Liver (tissue), 9 donors: ENCODE results near the gene ALKAL2. TPM values are rescaled to one million over a fixed set of nuclear protein-coding genes. Genes with fewer than 3 reads are reported as not detected.

Experiments
- DNase-seq: peaks from one replicate; pipeline ENCODE4 v3.0.0-alpha.2; 2017; ENCODE audit warnings: low spot score
- H3K27ac ChIP-seq, 2 donors: one replicate each; pipeline ENCODE4 v1.7.0; 2013; ENCODE audit warnings: inconsistent platforms in 2 of 2, low read length in 2 of 2, control low read depth in 1 of 2, low read depth in 1 of 2, mild to moderate bottlenecking in 1 of 2
- H3K27me3 ChIP-seq, 4 donors: one replicate each; pipeline versions ENCODE4 v1.6.1 to v1.7.0; 2013; ENCODE audit warnings: low read length in 3 of 4, inconsistent platforms in 1 of 4, mild to moderate bottlenecking in 1 of 4, moderate library complexity in 1 of 4; ENCODE audit not compliant: control insufficient read depth in 4 of 4, insufficient read depth in 4 of 4
- H3K36me3 ChIP-seq, 4 donors: one replicate each; pipeline versions ENCODE4 v1.6.1 to v1.7.0; 2013; ENCODE audit warnings: low read length in 3 of 4, mild to moderate bottlenecking in 3 of 4, low read depth in 1 of 4, moderate library complexity in 1 of 4; ENCODE audit not compliant: control insufficient read depth in 4 of 4, insufficient read depth in 3 of 4
- H3K4me1 ChIP-seq, 4 donors: one replicate each; pipeline versions ENCODE4 v1.6.1 to v1.7.0; 2013; ENCODE audit warnings: low read length in 3 of 4, mild to moderate bottlenecking in 3 of 4, moderate library complexity in 1 of 4; ENCODE audit not compliant: control insufficient read depth in 4 of 4, insufficient read depth in 4 of 4
- H3K4me3 ChIP-seq, 3 donors: one replicate each; pipeline versions ENCODE4 v1.6.1 to v1.7.0; 2013; ENCODE audit warnings: low read length in 3 of 3, control low read depth in 1 of 3, low read depth in 1 of 3, mild to moderate bottlenecking in 1 of 3
- H3K9ac ChIP-seq, 2 donors: one replicate each; pipeline ENCODE4 v1.7.0; 2013; ENCODE audit warnings: low read length in 2 of 2, mild to moderate bottlenecking in 2 of 2, moderate library complexity in 2 of 2, control low read depth in 1 of 2, low read depth in 1 of 2
- H3K9me3 ChIP-seq, 4 donors: one replicate each; pipeline versions ENCODE4 v1.6.1 to v1.7.0; 2013; ENCODE audit warnings: low read length in 3 of 4; ENCODE audit not compliant: control insufficient read depth in 4 of 4
- EGR1 ChIP-seq, 2 donors: IDR thresholded peaks; 2 replicates each; pipeline ENCODE4 v1.6.1; 2016 to 2018; ENCODE audit warnings: antibody characterized with exemption in 2 of 2, low read depth in 2 of 2
- FOXA2 ChIP-seq: IDR thresholded peaks from 2 replicates; pipeline ENCODE4 v1.6.1; 2016; ENCODE audit warnings: antibody characterized with exemption
- HNF4A ChIP-seq, 2 donors: conservative IDR thresholded peaks; 2 replicates each; pipeline ENCODE4 v1.6.1; 2016; ENCODE audit warnings: antibody characterized with exemption in 2 of 2, mild to moderate bottlenecking in 2 of 2
- HNF4G ChIP-seq: IDR thresholded peaks from 2 replicates; pipeline ENCODE4 v1.6.1; 2016; ENCODE audit warnings: antibody characterized with exemption
- RXRA ChIP-seq, 2 donors: IDR thresholded peaks; 2 replicates each; pipeline ENCODE4 v1.6.1; 2017 to 2018; ENCODE audit warnings: antibody characterized with exemption in 2 of 2, mild to moderate bottlenecking in 1 of 2
- SP1 ChIP-seq: IDR thresholded peaks from 2 replicates; pipeline ENCODE4 v1.6.1; 2018; ENCODE audit warnings: antibody characterized with exemption, mild to moderate bottlenecking
- TAF1 ChIP-seq: conservative IDR thresholded peaks from 2 replicates; pipeline ENCODE4 v1.6.1; 2016; ENCODE audit warnings: antibody characterized with exemption, mild to moderate bottlenecking
- YY1 ChIP-seq: IDR thresholded peaks from 2 replicates; pipeline ENCODE4 v1.6.1; 2016; ENCODE audit warnings: antibody characterized with exemption, mild to moderate bottlenecking
- WGBS: extraction: QIAGEN DNeasy Blood & Tissue Kit; methylation state at CpG from one replicate; pipeline ENCODE4 v1.1.7; 2013; 5-methylcytosine and 5-hydroxymethylcytosine counted together
- polyA plus RNA-seq, 2 donors: library from polyadenylated mRNA; stranded (reverse) in 1 of 2; unstranded in 1 of 2; fragments of 200-250 nt in 1 of 2; fragments of >200 nt in 1 of 2; fragmentation: Nextera tagmentation in 1 of 2; extraction: Ambion mirVana in 1 of 2; gene quantifications; one replicate each; pipeline versions ENCODE4 v1.2.1 to v1.2.3, GENCODE V29; 2013 to 2015
- total RNA-seq, 2 donors: library from RNA; depleted of rRNA; stranded (reverse); fragments of >200 nt; gene quantifications; one replicate each; pipeline ENCODE4 v1.2.3, GENCODE V29; 2014
- TF ChIP-seq, protein P1 (sequence below): IDR thresholded peaks from 2 replicates; pipeline ENCODE4 v1.6.1; 2016; ENCODE audit warnings: antibody characterized with exemption, mild to moderate bottlenecking
- TF ChIP-seq, protein P2 (sequence below): IDR thresholded peaks from 2 replicates; pipeline ENCODE4 v1.6.1; 2016; ENCODE audit warnings: antibody characterized with exemption
- TF ChIP-seq, protein P3 (sequence below): IDR thresholded peaks from 2 replicates; pipeline ENCODE4 v1.6.1; 2016; ENCODE audit warnings: antibody characterized with exemption
- donor health status: healthy.
- donor health status: healthy.
- donor health status: healthy.
- donor health status: healthy.
- donor health status: healthy.

Gene ALKAL2
- total and polyA plus RNA-seq, 4 donors = 1.6 to 3.1 (median 1.9) TPM; not detected in 1

DNA sequence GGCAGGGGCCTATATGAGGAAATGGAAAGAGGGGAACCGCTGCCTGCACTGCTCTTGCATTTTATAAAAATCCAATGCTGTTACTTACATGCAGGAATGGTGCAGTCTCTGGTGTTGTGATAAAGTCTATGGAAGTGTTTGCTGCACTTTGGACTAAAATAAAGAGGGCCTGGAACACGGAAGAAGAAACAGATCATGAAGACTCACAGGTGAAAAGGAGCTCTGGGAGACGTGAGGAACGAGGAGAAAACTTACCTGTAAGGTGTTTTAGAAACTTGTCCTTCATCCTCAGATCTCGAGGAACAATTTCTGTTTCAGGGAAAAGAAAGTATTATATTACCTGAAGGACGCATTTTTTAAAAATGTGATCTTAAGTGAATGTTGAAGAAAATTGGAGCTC is 1.9 kb downstream of the ALKAL2 start:
- no peaks in the 10 kb centered on the region for H3K9me3 ChIP-seq
- no peak for DNase-seq
- no peak overlapping the region for H3K4me3 ChIP-seq
- H3K27ac ChIP-seq = no peak overlapping the region
- H3K27me3 ChIP-seq = peaks cover 0 to 8% (median 2%) of the 10 kb centered on the region in 4 donors
- TF ChIP-seq HNF4A (conservative IDR thresholded peaks at IDR 0.05) = no peak
- TF ChIP-seq YY1 = no peak
- no peak for TF ChIP-seq HNF4G
- TF ChIP-seq TAF1 = no peak
- TF ChIP-seq, protein P1, sequence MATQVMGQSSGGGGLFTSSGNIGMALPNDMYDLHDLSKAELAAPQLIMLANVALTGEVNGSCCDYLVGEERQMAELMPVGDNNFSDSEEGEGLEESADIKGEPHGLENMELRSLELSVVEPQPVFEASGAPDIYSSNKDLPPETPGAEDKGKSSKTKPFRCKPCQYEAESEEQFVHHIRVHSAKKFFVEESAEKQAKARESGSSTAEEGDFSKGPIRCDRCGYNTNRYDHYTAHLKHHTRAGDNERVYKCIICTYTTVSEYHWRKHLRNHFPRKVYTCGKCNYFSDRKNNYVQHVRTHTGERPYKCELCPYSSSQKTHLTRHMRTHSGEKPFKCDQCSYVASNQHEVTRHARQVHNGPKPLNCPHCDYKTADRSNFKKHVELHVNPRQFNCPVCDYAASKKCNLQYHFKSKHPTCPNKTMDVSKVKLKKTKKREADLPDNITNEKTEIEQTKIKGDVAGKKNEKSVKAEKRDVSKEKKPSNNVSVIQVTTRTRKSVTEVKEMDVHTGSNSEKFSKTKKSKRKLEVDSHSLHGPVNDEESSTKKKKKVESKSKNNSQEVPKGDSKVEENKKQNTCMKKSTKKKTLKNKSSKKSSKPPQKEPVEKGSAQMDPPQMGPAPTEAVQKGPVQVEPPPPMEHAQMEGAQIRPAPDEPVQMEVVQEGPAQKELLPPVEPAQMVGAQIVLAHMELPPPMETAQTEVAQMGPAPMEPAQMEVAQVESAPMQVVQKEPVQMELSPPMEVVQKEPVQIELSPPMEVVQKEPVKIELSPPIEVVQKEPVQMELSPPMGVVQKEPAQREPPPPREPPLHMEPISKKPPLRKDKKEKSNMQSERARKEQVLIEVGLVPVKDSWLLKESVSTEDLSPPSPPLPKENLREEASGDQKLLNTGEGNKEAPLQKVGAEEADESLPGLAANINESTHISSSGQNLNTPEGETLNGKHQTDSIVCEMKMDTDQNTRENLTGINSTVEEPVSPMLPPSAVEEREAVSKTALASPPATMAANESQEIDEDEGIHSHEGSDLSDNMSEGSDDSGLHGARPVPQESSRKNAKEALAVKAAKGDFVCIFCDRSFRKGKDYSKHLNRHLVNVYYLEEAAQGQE = no peak
- TF ChIP-seq, protein P2, sequence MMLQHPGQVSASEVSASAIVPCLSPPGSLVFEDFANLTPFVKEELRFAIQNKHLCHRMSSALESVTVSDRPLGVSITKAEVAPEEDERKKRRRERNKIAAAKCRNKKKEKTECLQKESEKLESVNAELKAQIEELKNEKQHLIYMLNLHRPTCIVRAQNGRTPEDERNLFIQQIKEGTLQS = no peak
- TF ChIP-seq, protein P3, sequence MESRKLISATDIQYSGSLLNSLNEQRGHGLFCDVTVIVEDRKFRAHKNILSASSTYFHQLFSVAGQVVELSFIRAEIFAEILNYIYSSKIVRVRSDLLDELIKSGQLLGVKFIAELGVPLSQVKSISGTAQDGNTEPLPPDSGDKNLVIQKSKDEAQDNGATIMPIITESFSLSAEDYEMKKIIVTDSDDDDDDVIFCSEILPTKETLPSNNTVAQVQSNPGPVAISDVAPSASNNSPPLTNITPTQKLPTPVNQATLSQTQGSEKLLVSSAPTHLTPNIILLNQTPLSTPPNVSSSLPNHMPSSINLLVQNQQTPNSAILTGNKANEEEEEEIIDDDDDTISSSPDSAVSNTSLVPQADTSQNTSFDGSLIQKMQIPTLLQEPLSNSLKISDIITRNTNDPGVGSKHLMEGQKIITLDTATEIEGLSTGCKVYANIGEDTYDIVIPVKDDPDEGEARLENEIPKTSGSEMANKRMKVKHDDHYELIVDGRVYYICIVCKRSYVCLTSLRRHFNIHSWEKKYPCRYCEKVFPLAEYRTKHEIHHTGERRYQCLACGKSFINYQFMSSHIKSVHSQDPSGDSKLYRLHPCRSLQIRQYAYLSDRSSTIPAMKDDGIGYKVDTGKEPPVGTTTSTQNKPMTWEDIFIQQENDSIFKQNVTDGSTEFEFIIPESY = no peak
- no peak for TF ChIP-seq SP1
- peaks cover 2 to 8% (median 5%) of the 10 kb centered on the region in 4 donors for H3K36me3 ChIP-seq
- H3K9ac ChIP-seq = no peak overlapping the region
- WGBS = 77% methylated on average over 6 of the region's 6 CpGs
- H3K4me1 ChIP-seq = peaks cover 13 to 26% (median 18%) of the 10 kb centered on the region in 4 donors

DNA sequence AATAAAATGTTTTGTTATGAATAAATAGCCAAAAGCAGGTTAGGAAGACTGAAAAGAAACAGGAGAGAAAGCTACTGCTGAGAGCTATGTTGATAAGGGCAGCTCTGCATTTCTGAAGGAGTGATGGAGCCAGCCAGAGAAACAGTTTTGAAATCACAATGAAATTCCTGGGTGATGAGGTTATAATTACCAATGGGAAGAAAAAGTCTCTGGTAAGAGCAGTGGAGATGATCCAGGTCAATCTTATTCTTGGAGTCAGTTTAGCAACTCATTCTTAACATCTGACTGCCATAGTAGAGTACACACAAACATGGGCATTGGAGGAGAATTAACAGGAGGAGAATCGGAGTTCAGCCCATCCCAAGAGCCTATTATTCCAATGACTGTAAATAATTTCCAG is 2.4 kb downstream of the ALKAL2 start:
- Histone ChIP-seq H3K9me3 (no peaks in the 10 kb centered on the region), H3K4me1 (peaks cover 13 to 26% (median 18%) of the 10 kb centered on the region in 4 donors), H3K36me3 (peaks cover 3 to 13% (median 5%) of the 10 kb centered on the region in 4 donors), H3K9ac (no peak overlapping the region), H3K27ac (no peak overlapping the region), H3K27me3 (peaks cover 0 to 8% (median 2%) of the 10 kb centered on the region in 4 donors), H3K4me3 (no peak overlapping the region)
- TF ChIP-seq, protein P2 = no peak
- no peak for TF ChIP-seq SP1
- no peak for TF ChIP-seq FOXA2
- no peak for TF ChIP-seq RXRA (IDR thresholded peaks at IDR 0.05)
- no peak for TF ChIP-seq EGR1 (IDR thresholded peaks at IDR 0.05; ENCODE audit: low read depth in 2 of 2)
- no peak for TF ChIP-seq TAF1
- no peak for TF ChIP-seq YY1
- no peak for DNase-seq
- WGBS = 75% methylated on average over 1 of the region's 1 CpG
